Measurements from ENCODE around the gene PRKACG. TPM values are rescaled to one million over a fixed set of nuclear protein-coding genes. Genes with fewer than 3 reads are reported as not detected.

The PRKACG gene
- total and polyA plus RNA-seq, 4 donors: not detected

- WGBS, 2 donors: 27 to 44% methylated on average over 3 of the region's 3 CpGs
- H3K27ac ChIP-seq (ENCODE audit: low read depth in 1 of 2, low read length in 1 of 2): no peak overlapping the region
Observed at GRCh38 chr9:69019808-69020207, 5.9 kb upstream of the PRKACG start.

GRCh38 chr9:69018737-69019136 is 4.8 kb upstream of the PRKACG start:
- no peak overlapping the region for H3K4me3 ChIP-seq
- H3K36me3 ChIP-seq (ENCODE audit: control insufficient read depth in 4 of 4, insufficient read depth in 4 of 4, low read length in 4 of 4): no peaks in the 10 kb centered on the region
- no peak overlapping the region for H3K9ac ChIP-seq (ENCODE audit: insufficient read depth in 1 of 2, low read length in 2 of 2)
- DNase-seq (no peak), ATAC-seq (ENCODE audit: insufficient read depth, low FRiP score) (no peak)
- no peak for TF ChIP-seq CTCF (IDR thresholded peaks at IDR 0.05; ENCODE audit: control extremely low read depth, extremely low read depth)
- H3K9me3 ChIP-seq (ENCODE audit: control insufficient read depth in 4 of 4, insufficient read depth in 3 of 4, low read length in 3 of 4): no peaks in the 10 kb centered on the region
- no peak overlapping the region for H3K27ac ChIP-seq (ENCODE audit: low read depth in 1 of 2, low read length in 1 of 2)
- H3K4me1 ChIP-seq (ENCODE audit: control insufficient read depth in 5 of 5, insufficient read depth in 5 of 5, low read length in 5 of 5): peaks cover 0 to 10% (median 0%) of the 10 kb centered on the region in 5 donors
- no peaks in the 10 kb centered on the region for H3K27me3 ChIP-seq (ENCODE audit: control insufficient read depth in 3 of 3, insufficient read depth in 3 of 3, low read length in 2 of 3)
- 71 to 72% methylated on average over 5 of the region's 5 CpGs for WGBS, 2 donors

More at GRCh38 chr9:69019808-69020207, 5.9 kb upstream of the PRKACG start:
- Histone ChIP-seq H3K9me3 (ENCODE audit: control insufficient read depth in 4 of 4, insufficient read depth in 3 of 4, low read length in 3 of 4) (no peaks in the 10 kb centered on the region), H3K4me3 (no peak overlapping the region), H3K4me1 (ENCODE audit: control insufficient read depth in 5 of 5, insufficient read depth in 5 of 5, low read length in 5 of 5) (peaks cover 0 to 10% (median 0%) of the 10 kb centered on the region in 5 donors), H3K36me3 (ENCODE audit: control insufficient read depth in 4 of 4, insufficient read depth in 4 of 4, low read length in 4 of 4) (no peaks in the 10 kb centered on the region), H3K9ac (ENCODE audit: insufficient read depth in 1 of 2, low read length in 2 of 2) (no peak overlapping the region), H3K27me3 (ENCODE audit: control insufficient read depth in 3 of 3, insufficient read depth in 3 of 3, low read length in 2 of 3) (no peaks in the 10 kb centered on the region)
- TF ChIP-seq CTCF (IDR thresholded peaks at IDR 0.05; ENCODE audit: control extremely low read depth, extremely low read depth): no peak
- no peak for DNase-seq
- no peak for ATAC-seq (ENCODE audit: insufficient read depth, low FRiP score)

- DNase-seq: no peak
- Histone ChIP-seq H3K27me3 (ENCODE audit: control insufficient read depth in 3 of 3, insufficient read depth in 3 of 3, low read length in 2 of 3) (no peaks in the 10 kb centered on the region), H3K4me3 (no peak overlapping the region), H3K36me3 (ENCODE audit: control insufficient read depth in 4 of 4, insufficient read depth in 4 of 4, low read length in 4 of 4) (no peaks in the 10 kb centered on the region), H3K27ac (ENCODE audit: low read depth in 1 of 2, low read length in 1 of 2) (no peak overlapping the region), H3K9me3 (ENCODE audit: control insufficient read depth in 4 of 4, insufficient read depth in 3 of 4, low read length in 3 of 4) (no peaks in the 10 kb centered on the region), H3K9ac (ENCODE audit: insufficient read depth in 1 of 2, low read length in 2 of 2) (no peak overlapping the region), H3K4me1 (ENCODE audit: control insufficient read depth in 5 of 5, insufficient read depth in 5 of 5, low read length in 5 of 5) (peaks cover 0 to 10% (median 0%) of the 10 kb centered on the region in 5 donors)
- WGBS, 2 donors: 73 to 79% methylated on average over 5 of the region's 5 CpGs
- TF ChIP-seq CTCF (IDR thresholded peaks at IDR 0.05; ENCODE audit: control extremely low read depth, extremely low read depth): no peak
- ATAC-seq (ENCODE audit: insufficient read depth, low FRiP score): no peak
Observed at GRCh38 chr9:69016191-69017096, 2.5 kb upstream of the PRKACG start.
